Measurements from ENCODE around the gene PPP1R11.

PPP1R11 gene

GRCh38 chr6:30062471-30063178, 4.4 kb upstream of the PPP1R11 start:
- peak; percentile 42 for DNase-seq

- no peak for DNase-seq
Measured at GRCh38 chr6:30063315-30063714, 3.7 kb upstream of the PPP1R11 start.

GRCh38 chr6:30066082-30066481, 916 bp upstream of the PPP1R11 start:
- no peak for DNase-seq

GRCh38 chr6:30067460-30068139, 602 bp downstream of the PPP1R11 start:
- DNase-seq, result no peak

- no peak for DNase-seq
Measured at GRCh38 chr6:30071081-30071818, 4.3 kb downstream of the PPP1R11 start.

- no peak for DNase-seq
Measured at GRCh38 chr6:30071858-30072257, 4.9 kb downstream of the PPP1R11 start.

GRCh38 chr6:30073489-30074235, 6.7 kb downstream of the PPP1R11 start:
- no peak for DNase-seq

GRCh38 chr6:30074331-30075093, 7.5 kb downstream of the PPP1R11 start:
- no peak for DNase-seq

- DNase-seq, result no peak
Measured at GRCh38 chr6:30075094-30075789, 8.2 kb downstream of the PPP1R11 start, which contains the start of gene RNF39. RNF39 (minus strand) TSS chr6:30075769; CDS start chr6:30075585, 184 bp downstream.

GRCh38 chr6:30075790-30076732, 9.1 kb downstream of the PPP1R11 start:
- no peak for DNase-seq

- DNase-seq, result no peak
Measured at GRCh38 chr6:30077218-30077617, 10.2 kb downstream of the PPP1R11 start.

GRCh38 chr6:30087876-30088275, 20.9 kb downstream of the PPP1R11 start:
- DNase-seq, result no peak

GRCh38 chr6:30091577-30092381, 24.8 kb downstream of the PPP1R11 start:
- no peak for DNase-seq

GRCh38 chr6:30092852-30093543, 26.0 kb downstream of the PPP1R11 start:
- DNase-seq, result no peak

GRCh38 chr6:30093951-30094661, 27.1 kb downstream of the PPP1R11 start:
- DNase-seq, result no peak

- DNase-seq, result no peak
Measured at GRCh38 chr6:30096829-30097228, 29.8 kb downstream of the PPP1R11 start.

GRCh38 chr6:30097902-30098768, 31.1 kb downstream of the PPP1R11 start:
- DNase-seq, result no peak

Data from activated CD4-positive, alpha-beta T cell treated with anti-CD3 and anti-CD28 coated beads, Interleukin-2, amount 50 U/mL, for 16 hours (primary cell).